Stimulated activated CD8-positive, alpha-beta memory T cell treated with anti-CD3 and anti-CD28 coated beads, Interleukin-4, amount 100 ng/mL, for 1 hour (primary cell): ENCODE measurements around the gene XRCC4.
"Not testable (repeated sequence)": the region's sequence is repeated elsewhere in the genome, so short reads cannot be mapped to it uniquely, and the experiment has no call there.

ENCODE experiments used
- DNase-seq, 2 donors: peaks; one replicate each; pipeline ENCODE4 v3.0.0-alpha.2; 2020; ENCODE audit warnings: low read depth in 2 of 2, low spot score in 1 of 2

XRCC4 gene

GRCh38 chr5:83115816-83116215, 38.5 kb downstream of the XRCC4 start:
- DNase-seq, result no peak

- no peak for DNase-seq
Measured at GRCh38 chr5:83118471-83118870, 41.1 kb downstream of the XRCC4 start.

GRCh38 chr5:83118976-83119375, 41.6 kb downstream of the XRCC4 start:
- no peak for DNase-seq

- no peak for DNase-seq
Measured at GRCh38 chr5:83124593-83124992, 47.2 kb downstream of the XRCC4 start.

DNA sequence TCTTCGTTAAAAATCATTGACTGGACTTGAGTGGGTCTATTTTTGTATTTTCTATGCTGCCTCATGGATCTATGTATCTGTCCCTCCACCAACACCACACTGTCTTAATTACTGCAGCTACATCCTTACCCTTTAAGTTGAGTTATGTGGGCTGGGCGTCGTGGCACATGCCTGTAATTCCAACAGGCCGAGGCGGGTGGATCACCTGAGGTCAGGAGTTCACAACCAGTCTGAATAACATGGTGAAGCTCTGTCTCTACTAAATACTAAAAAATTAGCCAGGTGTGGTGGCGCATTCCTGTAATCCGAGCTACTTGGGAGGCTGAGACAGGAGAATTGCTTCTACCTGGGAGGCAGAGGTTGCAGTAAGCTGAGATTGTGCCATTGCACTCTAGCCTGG, 48.2 kb downstream of the XRCC4 start:
- DNase-seq, result no peak

GRCh38 chr5:83126501-83126900, 49.2 kb downstream of the XRCC4 start:
- DNase-seq, result no peak

DNA sequence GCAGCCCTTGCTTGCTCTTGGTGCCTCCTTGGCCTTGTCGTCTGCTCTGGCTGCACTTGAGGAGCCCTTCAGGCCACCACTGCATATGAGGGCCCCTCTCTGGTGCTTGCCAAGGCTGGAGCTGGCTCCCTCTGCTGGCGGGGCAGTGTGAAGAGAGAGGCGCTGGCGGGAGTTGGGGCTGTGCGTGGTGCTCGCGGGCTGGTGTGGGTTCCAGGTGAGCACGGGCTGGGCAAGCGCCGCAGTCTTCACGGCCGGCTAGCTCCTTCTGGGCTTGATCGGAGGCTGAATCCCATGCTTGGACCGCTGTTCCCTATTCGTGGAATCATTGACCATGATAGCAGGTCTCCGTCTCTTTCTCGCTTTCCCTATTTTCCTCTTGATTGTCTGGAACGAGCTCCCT, 56.5 kb downstream of the XRCC4 start:
- DNase-seq, result no peak

GRCh38 chr5:83142526-83142925, 65.2 kb downstream of the XRCC4 start:
- no peak for DNase-seq

DNA sequence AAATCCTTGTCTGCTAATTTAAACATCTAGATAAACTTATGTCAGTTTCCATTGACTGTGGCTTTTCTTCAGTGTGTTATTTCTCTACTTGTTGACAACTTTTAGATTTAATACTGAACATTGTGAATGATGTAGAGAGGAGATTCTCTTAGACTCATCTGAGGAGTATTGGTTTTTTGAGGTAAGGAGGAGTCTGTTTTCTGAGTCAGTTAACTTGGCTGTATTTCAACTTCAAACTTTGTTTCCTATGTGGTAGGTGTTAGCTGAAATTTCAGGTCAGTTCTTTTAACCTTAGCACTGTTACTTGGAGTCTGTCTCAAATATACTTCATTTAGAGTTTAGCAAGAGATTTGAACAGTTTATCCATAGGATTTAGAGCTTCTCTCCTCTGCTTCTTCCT, 67.9 kb downstream of the XRCC4 start:
- DNase-seq, result no peak

- DNase-seq, result no peak
Measured at GRCh38 chr5:83145882-83146331, 68.6 kb downstream of the XRCC4 start.

DNA sequence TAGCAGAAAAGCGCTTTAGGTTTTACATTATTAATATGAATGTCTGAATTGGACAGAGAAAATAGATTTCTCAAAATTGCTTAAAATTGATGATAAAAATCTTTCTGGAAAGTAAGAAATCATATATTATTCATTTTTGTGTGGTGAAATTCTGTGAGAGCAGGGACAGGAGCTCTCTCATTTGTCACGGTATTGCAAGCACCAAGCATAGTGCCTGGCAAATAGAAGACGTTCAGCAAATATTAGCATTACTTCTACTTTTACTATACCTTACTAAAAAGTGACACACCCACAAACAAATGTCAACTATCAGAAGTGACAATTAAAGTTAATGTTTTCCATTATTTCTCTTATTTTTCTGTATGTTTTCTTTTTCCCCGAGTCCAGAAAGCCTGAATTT, 69.1 kb downstream of the XRCC4 start:
- DNase-seq, result no peak

DNA sequence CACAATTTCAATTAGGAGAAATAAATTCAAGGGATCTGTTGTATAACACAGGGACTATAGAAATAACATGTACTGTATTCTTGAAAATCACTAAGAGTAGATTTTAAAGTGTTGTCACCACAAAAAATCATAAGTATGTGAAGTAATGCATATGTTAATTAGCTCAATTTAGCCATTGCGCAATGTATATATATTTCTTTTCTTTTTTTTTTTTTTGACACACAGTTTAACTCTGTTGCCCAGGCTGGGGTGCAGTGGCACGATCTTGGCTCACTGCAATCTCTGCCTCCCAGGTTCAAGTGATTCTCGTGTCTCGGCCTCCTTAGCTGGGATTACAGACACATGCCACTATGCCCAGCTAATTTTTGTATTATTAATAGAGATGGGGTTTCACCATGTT, 70.2 kb downstream of the XRCC4 start:
- no peak for DNase-seq

DNA sequence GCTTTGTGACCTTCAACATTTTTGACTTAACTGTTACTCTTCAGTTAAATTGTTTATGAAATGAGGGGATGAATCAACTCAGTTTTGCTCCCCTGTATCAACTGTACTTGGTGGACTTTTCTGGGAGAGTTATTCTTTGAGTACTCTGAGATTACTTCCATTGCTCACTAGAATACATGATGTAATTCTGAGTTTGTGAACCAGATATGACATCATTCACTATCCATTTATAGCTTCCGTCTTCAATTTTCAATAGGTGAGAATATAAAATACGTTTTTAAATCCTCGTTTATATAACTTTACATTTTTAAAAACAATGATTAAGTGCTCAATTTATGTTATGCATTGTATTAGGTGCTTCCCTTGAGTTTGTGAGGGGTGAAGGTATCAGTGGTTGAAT, 71.0 kb downstream of the XRCC4 start:
- DNase-seq, result no peak

DNA sequence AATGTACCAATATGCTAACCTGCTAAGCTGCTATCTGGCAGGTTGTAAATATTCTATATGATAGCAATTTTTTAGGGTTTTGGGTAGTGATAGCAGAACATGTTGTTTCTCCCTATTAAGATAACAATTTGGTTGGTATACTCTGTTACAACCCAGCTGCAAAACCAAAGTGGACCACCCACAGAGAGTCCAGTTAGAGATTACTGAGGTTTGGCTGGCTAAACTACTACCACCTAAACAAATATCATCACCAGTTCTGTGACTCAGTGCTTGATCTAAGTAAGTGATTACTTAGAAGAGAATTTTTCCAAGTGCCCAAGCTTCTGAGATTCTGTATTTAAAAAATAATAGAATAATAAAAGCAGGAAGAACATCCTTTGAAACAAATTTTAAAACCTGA, 72.3 kb downstream of the XRCC4 start:
- no peak for DNase-seq

GRCh38 chr5:83151821-83152220, 74.5 kb downstream of the XRCC4 start:
- DNase-seq, result no peak

- not testable (repeated sequence) for DNase-seq
Measured at GRCh38 chr5:83152996-83153395, 75.6 kb downstream of the XRCC4 start.

- DNase-seq, result no peak
Measured at GRCh38 chr5:83156001-83156400, 78.7 kb downstream of the XRCC4 start.

- no peak for DNase-seq
Measured at GRCh38 chr5:83157163-83157562, 79.8 kb downstream of the XRCC4 start.

DNA sequence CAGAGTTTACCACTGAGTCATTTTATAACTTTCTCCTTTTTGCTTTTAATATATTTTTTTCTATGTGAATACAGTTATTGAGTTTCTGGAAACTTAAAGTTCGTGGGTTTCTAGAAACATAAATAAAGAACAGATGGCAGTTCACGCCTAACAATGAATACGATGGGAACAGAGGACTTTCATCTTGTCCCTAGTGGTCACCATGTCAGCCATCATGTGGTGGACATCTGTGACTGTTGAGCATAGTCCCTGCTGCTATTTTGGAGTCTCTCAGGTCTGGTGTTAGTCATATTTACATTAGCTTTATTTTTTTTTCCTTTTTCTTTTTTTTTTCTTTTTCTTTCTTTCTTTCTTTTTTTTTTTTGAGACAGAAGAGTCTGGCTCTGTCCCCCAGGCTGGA, 85.3 kb downstream of the XRCC4 start:
- no peak for DNase-seq

DNA sequence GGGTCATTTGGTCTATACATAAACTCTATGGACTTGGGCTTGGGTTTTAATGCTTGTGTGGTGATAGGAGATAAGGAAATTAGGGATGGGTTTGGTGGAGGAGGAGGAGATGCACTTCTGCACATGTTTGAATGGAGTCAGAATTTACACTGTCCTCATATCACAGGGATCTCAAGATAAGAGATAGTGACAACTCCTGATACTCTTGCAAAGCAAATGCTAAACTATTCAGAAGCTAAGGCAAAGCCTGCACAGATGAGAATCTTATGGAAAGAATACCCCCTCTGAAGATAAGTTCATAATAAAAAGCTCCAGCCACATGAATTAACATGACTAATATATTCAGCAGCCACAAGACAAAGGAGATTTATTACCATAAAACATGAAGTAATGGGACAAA, 90.2 kb downstream of the XRCC4 start:
- no peak for DNase-seq

DNA sequence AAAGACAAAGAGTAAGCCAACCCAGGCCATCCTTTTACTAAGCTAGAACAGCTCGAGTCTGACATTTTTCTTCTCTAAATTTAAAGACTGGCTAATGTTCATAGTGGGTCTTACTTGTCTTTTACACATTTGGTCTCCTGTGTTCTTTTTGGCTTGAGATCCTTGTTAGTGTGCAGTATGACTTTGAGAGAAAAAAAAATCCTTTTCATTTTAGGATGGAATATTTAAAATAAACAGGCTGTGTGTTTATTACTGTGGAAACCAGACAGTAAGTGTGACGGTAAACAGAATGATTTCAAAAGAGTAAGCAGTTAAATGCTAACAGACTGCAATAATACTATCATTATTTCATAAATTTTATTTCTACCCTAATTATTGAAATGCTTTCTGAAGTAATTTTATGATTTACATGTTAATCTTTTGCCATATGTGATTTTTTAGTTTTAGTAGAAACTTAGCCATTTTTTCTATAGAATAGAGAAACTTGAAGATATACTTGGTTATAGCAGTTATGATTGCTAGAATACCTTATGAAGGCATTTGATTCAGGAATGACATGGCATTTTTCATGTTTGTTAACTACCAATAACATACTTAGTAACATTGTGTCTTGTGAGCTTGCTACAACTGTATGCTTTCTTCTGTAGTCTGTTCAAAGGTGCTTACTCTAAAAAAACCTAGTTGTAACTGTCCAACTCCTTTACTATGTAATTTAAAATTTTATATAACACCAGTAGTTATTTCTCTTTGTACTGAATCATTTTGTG, 92.4 kb downstream of the XRCC4 start:
- no peak for DNase-seq

DNA sequence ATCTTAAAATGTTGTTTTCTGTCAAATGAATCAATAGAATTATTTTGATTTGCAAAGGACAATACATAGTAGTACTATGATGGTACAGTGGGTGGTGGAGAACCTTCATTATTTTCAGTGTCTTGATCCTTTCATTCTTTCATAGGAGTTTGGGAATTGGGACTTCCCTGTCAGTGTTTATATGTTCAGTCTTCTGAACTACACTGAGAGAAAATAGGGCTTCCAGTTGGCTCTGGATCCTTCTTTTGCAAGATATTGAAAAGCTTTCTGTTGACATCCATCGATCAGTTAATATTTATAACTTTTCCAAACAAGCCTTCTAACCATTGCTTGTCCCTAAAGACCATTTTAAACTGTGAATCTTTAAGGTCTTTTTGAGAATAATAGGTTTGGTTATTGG, 94.7 kb downstream of the XRCC4 start:
- no peak for DNase-seq

- DNase-seq, result no peak
Measured at GRCh38 chr5:83172655-83173054, 95.3 kb downstream of the XRCC4 start.
